SK-N-SH (cell line): ENCODE measurements around the gene DEXI. TPM values are rescaled to one million over a fixed set of nuclear protein-coding genes. Genes with fewer than 3 reads are reported as not detected.

Experiments
- CTCF ChIA-PET: fragments of 300-600, 350-600 bp; formaldehyde crosslinking; extraction: SDS; loops from one replicate; lab custom pipeline; 2021; lab: Yijun Ruan, JAX
- POLR2A ChIA-PET: fragments of 350-600 bp; sonication (Branson Sonifier 250); formaldehyde crosslinking; extraction: SDS; loops from one replicate; lab custom pipeline; 2020; ENCODE audit warnings: antibody characterized with exemption, inconsistent platforms; lab: Yijun Ruan, JAX
- DNase-seq: peaks from one replicate; pipeline ENCODE4 v3.0.0; 2012
- H2AFZ ChIP-seq: fragments of 200-600 bp; sonication (generic); 2 replicates; pipeline ENCODE4 v1.8.1; 2016; ENCODE audit warnings: antibody characterized with exemption, mild to moderate bottlenecking, low read depth
- H3F3A ChIP-seq: fragments of 200-600 bp; sonication (generic); replicated peaks from 2 replicates; pipeline ENCODE3; 2016; ENCODE audit warnings: antibody characterized with exemption, mild to moderate bottlenecking; ENCODE audit not compliant: insufficient read depth
- H3K27ac ChIP-seq, 2 experiments: fragments of 200-500 bp in 1 of 2; fragments of 200-600 bp in 1 of 2; sonication (Bioruptor generic) in 1 of 2; sonication (generic), shearing (Covaris generic) in 1 of 2; 2 replicates each; pipeline versions ENCODE4 v1.5.1 to v1.6.1; 2014 to 2016; ENCODE audit warnings: low read depth in 2 of 2, inconsistent platforms in 1 of 2, low read length in 1 of 2, mild to moderate bottlenecking in 1 of 2, mixed read lengths in 1 of 2
- H3K27me3 ChIP-seq: fragments of 200-600 bp; sonication (generic), shearing (Covaris generic); 2 replicates; pipeline ENCODE4 v1.6.1; 2016; ENCODE audit warnings: mixed run types; ENCODE audit not compliant: insufficient read depth
- H3K36me3 ChIP-seq, 2 experiments: fragments of 200-500 bp in 1 of 2; fragments of 200-600 bp in 1 of 2; sonication (Bioruptor generic) in 1 of 2; sonication (generic) in 1 of 2; replicated peaks in 1 of 2; 2 replicates each; pipeline versions ENCODE3 to v1.5.1; 2014 to 2016; ENCODE audit warnings: low read length in 1 of 2, mild to moderate bottlenecking in 1 of 2; ENCODE audit not compliant: insufficient read depth in 2 of 2, control insufficient read depth in 1 of 2
- H3K4me1 ChIP-seq, 2 experiments: fragments of 200-500 bp in 1 of 2; fragments of 200-600 bp in 1 of 2; sonication (Bioruptor generic) in 1 of 2; sonication (generic), shearing (Covaris generic) in 1 of 2; 2 replicates each; pipeline versions ENCODE4 v1.5.1 to v1.6.1; 2014 to 2016; ENCODE audit warnings: low read depth in 1 of 2, low read length in 1 of 2, mixed run types in 1 of 2; ENCODE audit not compliant: insufficient read depth in 2 of 2, control insufficient read depth in 1 of 2
- H3K4me2 ChIP-seq: fragments of 200-600 bp; sonication (generic), shearing (Covaris generic); 2 replicates; pipeline ENCODE4 v1.6.1; 2017; ENCODE audit warnings: mixed run types
- H3K4me3 ChIP-seq, 2 experiments: fragments of 200-500 bp in 1 of 2; fragments of 200-600 bp in 1 of 2; sonication (Bioruptor generic) in 1 of 2; sonication (generic), shearing (Covaris generic) in 1 of 2; 2 replicates each; pipeline versions ENCODE4 v1.5.1 to v1.8.1; 2014 to 2016; ENCODE audit warnings: low read depth in 2 of 2, inconsistent platforms in 1 of 2, low read length in 1 of 2, mild to moderate bottlenecking in 1 of 2, mixed read lengths in 1 of 2, moderate library complexity in 1 of 2
- H3K79me2 ChIP-seq: fragments of 200-600 bp; sonication (generic); 2 replicates; pipeline ENCODE4 v1.8.1; 2017; ENCODE audit warnings: mild to moderate bottlenecking; ENCODE audit not compliant: insufficient read depth
- H3K9ac ChIP-seq: fragments of 200-600 bp; sonication (generic); 2 replicates; pipeline ENCODE4 v1.6.1; 2017; ENCODE audit warnings: mixed run types
- H3K9me2 ChIP-seq: fragments of 200-600 bp; sonication (generic); 2 replicates; pipeline ENCODE4 v1.6.1; 2017; ENCODE audit warnings: mixed run types
- H3K9me3 ChIP-seq: fragments of 200-600 bp; sonication (generic); 2 replicates; pipeline ENCODE4 v1.6.1; 2017; ENCODE audit warnings: mixed run types, mild to moderate bottlenecking, moderate library complexity
- H4K20me1 ChIP-seq: fragments of 200-600 bp; sonication (generic); 2 replicates; pipeline ENCODE4 v1.6.1; 2017; ENCODE audit warnings: mild to moderate bottlenecking, mixed run types; ENCODE audit not compliant: insufficient read depth
- CHD2 ChIP-seq: fragments of 150-350 bp; IDR thresholded peaks from 2 replicates; pipeline ENCODE4 v1.6.1; 2018; ENCODE audit warnings: low read length; ENCODE audit not compliant: partially characterized antibody
- EP300 ChIP-seq, 2 experiments: IDR thresholded peaks; 2 replicates each; pipeline versions ENCODE4 v1.4.0 to v1.6.1; 2012; ENCODE audit warnings: borderline replicate concordance in 1 of 2, low read depth in 1 of 2, low read length in 1 of 2
- EZH2phosphoT487 ChIP-seq: fragments of 200-600 bp; sonication (generic); IDR thresholded peaks from 2 replicates; pipeline ENCODE4 v1.6.1; 2017; ENCODE audit warnings: low read depth, mixed run types, mild to moderate bottlenecking, antibody characterized with exemption, moderate library complexity, borderline replicate concordance
- FOSL2 ChIP-seq: IDR thresholded peaks from 2 replicates; pipeline ENCODE4 v1.4.0; 2012; ENCODE audit warnings: low read depth, mild to moderate bottlenecking, moderate library complexity, borderline replicate concordance
- FOXM1 ChIP-seq: IDR thresholded peaks from 2 replicates; pipeline ENCODE4 v1.4.0; 2012; ENCODE audit warnings: low read depth, mild to moderate bottlenecking
- GABPA ChIP-seq: IDR thresholded peaks from 2 replicates; pipeline ENCODE4 v1.4.0; 2012; ENCODE audit warnings: low read depth, mild to moderate bottlenecking
- MAX ChIP-seq: IDR thresholded peaks from 2 replicates; pipeline ENCODE4 v1.4.0; 2012; ENCODE audit warnings: low read depth
- NRF1 ChIP-seq: IDR thresholded peaks from 2 replicates; pipeline ENCODE4 v1.6.1; 2012; ENCODE audit warnings: low read depth, mild to moderate bottlenecking, low read length
- PBX3 ChIP-seq: IDR thresholded peaks from 2 replicates; pipeline ENCODE4; 2012
- POLR2AphosphoS5 ChIP-seq: IDR thresholded peaks from 2 replicates; pipeline ENCODE4 v1.6.1; 2012; ENCODE audit warnings: low read depth, low read length
- RAD21 ChIP-seq: IDR thresholded peaks from 2 replicates; pipeline ENCODE4 v1.6.1; 2012; ENCODE audit warnings: mild to moderate bottlenecking, low read length
- YY1 ChIP-seq: IDR thresholded peaks from 2 replicates; pipeline ENCODE4 v1.4.0; 2012; ENCODE audit warnings: low read depth, mild to moderate bottlenecking
- ZBTB33 ChIP-seq: IDR thresholded peaks from 2 replicates; pipeline ENCODE4 v1.4.0; 2012; ENCODE audit warnings: low read depth, borderline replicate concordance
- WGBS: methylation state at CpG from one replicate; pipeline ENCODE4 v1.1.6; 2017; ENCODE audit warnings: low lambda C conversion rate; 5-methylcytosine and 5-hydroxymethylcytosine counted together
- polyA plus RNA-seq, 3 experiments: library from polyadenylated mRNA; depleted of rRNA; stranded (reverse); fragments of >200 nt; gene quantifications; 2 replicates each; pipeline ENCODE4 v1.2.3, GENCODE V29; 2012
- TF ChIP-seq, protein P1 (sequence below): IDR thresholded peaks from 2 replicates; pipeline ENCODE4 v1.4.0; 2012; ENCODE audit warnings: low read depth, borderline replicate concordance
- TF ChIP-seq, protein P2 (sequence below): fragments of 150-350 bp; IDR thresholded peaks from 2 replicates; pipeline ENCODE4 v1.6.1; 2017; ENCODE audit warnings: antibody characterized with exemption, low read length, low read depth, borderline replicate concordance
- TF ChIP-seq, protein P3 (sequence below): fragments of 150-350 bp; IDR thresholded peaks from 2 replicates; pipeline ENCODE4 v1.6.1; 2016; ENCODE audit warnings: mild to moderate bottlenecking, low read depth, low read length

The DEXI gene
- polyA plus RNA-seq, 1 of the 3 experiments (the other 2 are of a cell fraction): 55.5 TPM

GRCh38 chr16:10883004-10883403 is 59.3 kb downstream of the DEXI start:
- WGBS: 80% methylated on average over 5 of the region's 7 CpGs
- Histone ChIP-seq H3K27ac (no peak overlapping the region), H3K36me3 (no peaks in the 10 kb centered on the region), H2AFZ (no peak overlapping the region), H4K20me1 (no peaks in the 10 kb centered on the region), H3K27me3 (peaks cover 22% of the 10 kb centered on the region), H3K4me1 (peaks cover 0 to 6% of the 10 kb centered on the region in 2 experiments; a peak in 1 of 4 replicates), H3K9me3 (no peaks in the 10 kb centered on the region), H3K4me3 (no peak overlapping the region), H3K4me2 (no peak overlapping the region), H3K9me2 (no peaks in the 10 kb centered on the region), H3K9ac (no peak overlapping the region), H3K79me2 (no peaks in the 10 kb centered on the region), H3F3A (no peaks in the 10 kb centered on the region)
- DNase-seq: no peak
- CTCF ChIA-PET: interaction anchor here (1.5 kb wide), 1 partner anchor 36 kb away, joined by 7 read pairs; no protein-coding TSS in a partner anchor
- TF ChIP-seq FOXM1: no peak
- POLR2A ChIA-PET: no interaction called here

GRCh38 chr16:10881479-10882030 is 60.7 kb downstream of the DEXI start:
- Histone ChIP-seq H3K79me2 (no peaks in the 10 kb centered on the region), H3K4me3 (no peak overlapping the region), H3K9ac (no peak overlapping the region), H3F3A (no peaks in the 10 kb centered on the region), H3K9me2 (no peaks in the 10 kb centered on the region), H3K27me3 (peaks cover 22% of the 10 kb centered on the region), H3K36me3 (no peaks in the 10 kb centered on the region), H4K20me1 (no peaks in the 10 kb centered on the region), H3K27ac (no peak overlapping the region), H3K4me2 (no peak overlapping the region), H3K9me3 (no peaks in the 10 kb centered on the region), H3K4me1 (peaks cover 0 to 6% of the 10 kb centered on the region in 2 experiments; a peak in 2 of 4 replicates), H2AFZ (no peak overlapping the region)
- DNase-seq: no peak
- POLR2A ChIA-PET: no interaction called here
- 47% methylated on average over 7 of the region's 7 CpGs for WGBS
- CTCF ChIA-PET: interaction anchor here (0.6 to 0.9 kb wide), 2 partner anchors 33 to 127 kb away, joined by 3 read pairs; no protein-coding TSS in a partner anchor
- TF ChIP-seq EZH2phosphoT487 (no peak), EP300 (IDR thresholded peaks at IDR 0.05; ENCODE audit: borderline replicate concordance in 1 of 2, low read depth in 1 of 2, low read length in 1 of 2) (no peak), POLR2AphosphoS5 (no peak), PBX3 (no peak), FOSL2 (no peak), NRF1 (no peak), RAD21 (no peak), CHD2 (no peak), YY1 (no peak), ZBTB33 (no peak), GABPA (no peak), MAX (no peak)
- TF ChIP-seq, protein P1, sequence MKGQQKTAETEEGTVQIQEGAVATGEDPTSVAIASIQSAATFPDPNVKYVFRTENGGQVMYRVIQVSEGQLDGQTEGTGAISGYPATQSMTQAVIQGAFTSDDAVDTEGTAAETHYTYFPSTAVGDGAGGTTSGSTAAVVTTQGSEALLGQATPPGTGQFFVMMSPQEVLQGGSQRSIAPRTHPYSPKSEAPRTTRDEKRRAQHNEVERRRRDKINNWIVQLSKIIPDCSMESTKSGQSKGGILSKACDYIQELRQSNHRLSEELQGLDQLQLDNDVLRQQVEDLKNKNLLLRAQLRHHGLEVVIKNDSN: no peak
- TF ChIP-seq, protein P2, sequence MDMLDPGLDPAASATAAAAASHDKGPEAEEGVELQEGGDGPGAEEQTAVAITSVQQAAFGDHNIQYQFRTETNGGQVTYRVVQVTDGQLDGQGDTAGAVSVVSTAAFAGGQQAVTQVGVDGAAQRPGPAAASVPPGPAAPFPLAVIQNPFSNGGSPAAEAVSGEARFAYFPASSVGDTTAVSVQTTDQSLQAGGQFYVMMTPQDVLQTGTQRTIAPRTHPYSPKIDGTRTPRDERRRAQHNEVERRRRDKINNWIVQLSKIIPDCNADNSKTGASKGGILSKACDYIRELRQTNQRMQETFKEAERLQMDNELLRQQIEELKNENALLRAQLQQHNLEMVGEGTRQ: no peak
- TF ChIP-seq, protein P3, sequence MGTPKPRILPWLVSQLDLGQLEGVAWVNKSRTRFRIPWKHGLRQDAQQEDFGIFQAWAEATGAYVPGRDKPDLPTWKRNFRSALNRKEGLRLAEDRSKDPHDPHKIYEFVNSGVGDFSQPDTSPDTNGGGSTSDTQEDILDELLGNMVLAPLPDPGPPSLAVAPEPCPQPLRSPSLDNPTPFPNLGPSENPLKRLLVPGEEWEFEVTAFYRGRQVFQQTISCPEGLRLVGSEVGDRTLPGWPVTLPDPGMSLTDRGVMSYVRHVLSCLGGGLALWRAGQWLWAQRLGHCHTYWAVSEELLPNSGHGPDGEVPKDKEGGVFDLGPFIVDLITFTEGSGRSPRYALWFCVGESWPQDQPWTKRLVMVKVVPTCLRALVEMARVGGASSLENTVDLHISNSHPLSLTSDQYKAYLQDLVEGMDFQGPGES: no peak
